Measurements from ENCODE around the gene EVL.

EVL gene

DNA sequence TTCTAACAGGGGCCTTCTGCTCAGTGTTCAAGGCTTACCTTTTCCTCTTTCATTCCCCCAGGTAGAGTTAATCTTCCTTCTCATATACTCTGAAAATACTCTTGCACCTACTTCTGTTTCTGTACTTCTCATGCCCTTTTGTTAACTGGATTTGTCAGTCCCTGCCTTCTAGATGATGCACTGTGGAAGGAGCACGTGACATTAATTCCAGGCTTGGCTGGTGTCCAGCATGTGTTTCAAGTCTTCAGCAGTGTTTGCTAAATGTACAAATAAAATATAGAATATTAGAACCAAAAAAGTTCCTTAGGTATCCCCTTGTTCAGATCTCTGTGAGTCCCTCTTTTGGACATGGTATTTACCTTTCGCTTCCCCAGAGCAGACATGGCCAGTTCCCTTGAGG, 27.9 kb upstream of the EVL start:
- no peak for TF ChIP-seq Cebpa-rat (IDR thresholded peaks at IDR 0.05)
- Histone ChIP-seq H3K9ac (no peak overlapping the region), H3K4me2 (no peak overlapping the region), H3K4me1 (peaks cover 17% of the 10 kb centered on the region), H3K36me3 (peaks cover 26% of the 10 kb centered on the region), H3K27me3 (no peaks in the 10 kb centered on the region), H3K27ac (no peak overlapping the region), H4K20me1 (peaks cover 95% of the 10 kb centered on the region), H3K4me3 (no peak overlapping the region), H3K9me3 (no peaks in the 10 kb centered on the region)

DNA sequence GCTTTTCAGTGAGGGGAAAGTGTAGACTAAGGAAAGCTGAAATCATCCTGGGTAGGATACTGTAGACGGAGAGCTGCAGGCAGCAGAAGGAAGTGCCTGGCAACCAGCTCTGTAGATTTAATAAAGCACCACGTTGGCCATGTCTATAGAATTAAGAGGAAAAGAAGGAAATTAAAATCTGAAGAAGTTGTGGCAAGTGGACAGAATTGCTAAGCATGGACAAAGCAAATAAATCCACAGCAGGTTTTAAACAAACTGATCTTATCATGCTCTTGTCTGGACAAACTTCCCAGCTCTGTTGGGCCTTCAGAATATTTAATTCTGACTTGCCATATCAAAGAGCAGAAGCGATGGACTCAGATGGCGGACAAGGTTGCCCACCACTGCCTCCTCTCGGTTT, 27.2 kb upstream of the EVL start:
- H3K4me2 ChIP-seq = no peak overlapping the region
- no peak overlapping the region for H3K27ac ChIP-seq
- H3K9ac ChIP-seq = no peak overlapping the region
- H3K4me1 ChIP-seq = peaks cover 10% of the 10 kb centered on the region
- no peak for TF ChIP-seq Cebpa-rat (IDR thresholded peaks at IDR 0.05)
- peaks cover 26% of the 10 kb centered on the region for H3K36me3 ChIP-seq
- no peaks in the 10 kb centered on the region for H3K27me3 ChIP-seq
- H3K9me3 ChIP-seq = no peaks in the 10 kb centered on the region
- no peak overlapping the region for H3K4me3 ChIP-seq
- H4K20me1 ChIP-seq = peaks cover 92% of the 10 kb centered on the region

DNA sequence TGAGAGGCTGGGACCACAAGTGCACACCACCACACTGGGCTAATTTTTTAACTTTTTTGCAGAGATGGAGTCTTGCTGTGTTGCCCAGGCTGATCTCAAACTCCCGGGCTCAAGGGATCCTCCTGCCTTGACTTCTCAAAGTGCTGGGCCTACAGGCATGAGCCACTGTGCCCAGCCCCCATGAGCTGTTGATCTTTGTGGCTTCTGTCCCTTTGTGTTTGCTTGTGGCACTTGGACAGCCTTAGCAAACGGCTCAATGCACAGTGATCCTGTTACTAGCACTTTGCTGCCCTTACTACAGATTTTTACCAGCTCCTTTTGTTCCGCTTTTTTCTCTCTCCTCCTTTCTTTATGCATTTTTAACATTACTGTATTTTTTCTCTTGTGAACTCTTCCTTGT, 25.3 kb upstream of the EVL start:
- Histone ChIP-seq H3K27me3 (no peaks in the 10 kb centered on the region), H3K9me3 (no peaks in the 10 kb centered on the region), H3K36me3 (peaks cover 30% of the 10 kb centered on the region), H3K9ac (no peak overlapping the region), H4K20me1 (peaks cover 87% of the 10 kb centered on the region), H3K27ac (no peak overlapping the region), H3K4me2 (no peak overlapping the region), H3K4me3 (no peak overlapping the region), H3K4me1 (0 out of 2 replicates have a peak, but pooled peaks cover 8% of the 10 kb centered on the region)
- TF ChIP-seq Cebpa-rat (IDR thresholded peaks at IDR 0.05) = no peak

- H4K20me1 ChIP-seq = peaks cover 83% of the 10 kb centered on the region
- H3K9me3 ChIP-seq = 0 out of 2 replicates have a peak, but pooled peaks cover 1% of the 10 kb centered on the region
- no peak overlapping the region for H3K4me3 ChIP-seq
- no peaks in the 10 kb centered on the region for H3K27me3 ChIP-seq
- peaks cover 24% of the 10 kb centered on the region for H3K36me3 ChIP-seq
- no peak overlapping the region for H3K9ac ChIP-seq
- no peak for TF ChIP-seq Cebpa-rat (IDR thresholded peaks at IDR 0.05)
- no peak overlapping the region for H3K27ac ChIP-seq
- 0 out of 2 replicates have a peak, but pooled peaks cover 8% of the 10 kb centered on the region for H3K4me1 ChIP-seq
- no peak overlapping the region for H3K4me2 ChIP-seq
Measured at GRCh38 chr14:100041271-100041670, 24.0 kb upstream of the EVL start.

DNA sequence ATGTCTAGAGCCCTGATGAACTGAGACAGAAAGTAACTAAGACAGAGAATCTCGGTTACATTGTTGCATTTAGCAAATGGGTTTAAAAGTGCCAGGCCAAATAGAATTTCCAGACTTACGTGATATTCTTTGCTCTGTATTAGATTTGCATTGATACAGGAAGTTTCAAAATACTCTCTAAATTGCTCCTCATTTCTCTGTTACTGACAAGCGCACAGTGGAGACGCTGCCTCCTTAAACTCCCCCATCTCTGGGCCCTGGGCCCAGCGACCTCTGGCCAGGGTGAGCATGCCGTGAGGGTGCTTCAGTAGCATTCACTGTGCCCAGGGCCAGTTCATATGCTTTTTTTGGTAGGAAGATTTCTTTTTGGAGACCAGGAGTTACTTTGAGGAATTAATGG, 22.9 kb upstream of the EVL start:
- H3K27ac ChIP-seq = no peak overlapping the region
- 0 out of 2 replicates have a peak, but pooled peaks cover 3% of the 10 kb centered on the region for H3K9me3 ChIP-seq
- H4K20me1 ChIP-seq = peaks cover 76% of the 10 kb centered on the region
- H3K27me3 ChIP-seq = no peaks in the 10 kb centered on the region
- no peak for TF ChIP-seq Cebpa-rat (IDR thresholded peaks at IDR 0.05)
- no peak overlapping the region for H3K4me3 ChIP-seq
- H3K36me3 ChIP-seq = peaks cover 15% of the 10 kb centered on the region
- no peak overlapping the region for H3K9ac ChIP-seq
- 0 out of 2 replicates have a peak, but pooled peaks cover 8% of the 10 kb centered on the region for H3K4me1 ChIP-seq
- H3K4me2 ChIP-seq = no peak overlapping the region

DNA sequence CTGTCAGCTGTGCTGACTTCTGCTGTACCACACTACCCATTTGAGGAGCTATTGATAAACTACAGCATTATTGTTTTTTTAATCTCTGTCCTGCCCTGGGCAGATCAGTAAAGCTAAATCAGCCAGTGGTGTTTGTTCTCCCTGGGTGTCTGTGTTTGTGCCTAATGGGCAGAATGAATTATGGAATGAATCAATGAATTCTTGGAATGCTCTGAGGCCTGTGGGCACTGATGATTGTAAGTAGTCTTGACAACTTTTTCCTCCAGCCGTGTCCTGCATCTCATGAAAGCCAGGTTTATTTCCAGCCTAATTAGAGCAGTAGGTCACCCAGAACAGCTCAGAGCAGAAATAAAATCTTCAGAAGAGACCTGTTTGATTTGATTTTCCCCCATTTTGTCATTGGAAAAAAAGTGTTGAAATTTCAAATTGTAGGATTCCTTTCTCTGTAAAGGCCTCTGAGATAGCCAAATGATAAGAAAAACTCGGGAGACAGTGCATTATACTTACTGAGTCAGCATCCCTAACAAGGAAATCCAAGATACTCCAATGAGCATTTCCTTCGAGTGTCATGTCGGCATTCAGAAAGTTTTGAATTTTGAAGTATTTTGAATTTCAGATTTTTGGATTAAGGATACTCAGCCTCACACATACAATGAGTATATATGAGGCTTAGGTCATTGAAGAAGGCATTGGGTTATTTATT, 19.4 kb upstream of the EVL start:
- Histone ChIP-seq H3K9me3 (0 out of 2 replicates have a peak, but pooled peaks cover 3% of the 10 kb centered on the region), H3K27me3 (no peaks in the 10 kb centered on the region), H3K4me2 (no peak overlapping the region), H3K9ac (no peak overlapping the region), H3K36me3 (0 out of 2 replicates have a peak, but pooled peaks cover 4% of the 10 kb centered on the region), H3K27ac (no peak overlapping the region), H3K4me3 (no peak overlapping the region), H3K4me1 (no peaks in the 10 kb centered on the region), H4K20me1 (peaks cover 72% of the 10 kb centered on the region)
- no peak for TF ChIP-seq Cebpa-rat (IDR thresholded peaks at IDR 0.05)

GRCh38 chr14:100047600-100047999, 17.6 kb upstream of the EVL start:
- Histone ChIP-seq H3K36me3 (0 out of 2 replicates have a peak, but pooled peaks cover 7% of the 10 kb centered on the region), H3K27ac (no peak overlapping the region), H3K27me3 (no peaks in the 10 kb centered on the region), H4K20me1 (peaks cover 73% of the 10 kb centered on the region), H3K9me3 (0 out of 2 replicates have a peak, but pooled peaks cover 3% of the 10 kb centered on the region), H3K9ac (no peak overlapping the region), H3K4me1 (no peaks in the 10 kb centered on the region), H3K4me2 (no peak overlapping the region), H3K4me3 (no peak overlapping the region)
- TF ChIP-seq Cebpa-rat (IDR thresholded peaks at IDR 0.05) = no peak

DNA sequence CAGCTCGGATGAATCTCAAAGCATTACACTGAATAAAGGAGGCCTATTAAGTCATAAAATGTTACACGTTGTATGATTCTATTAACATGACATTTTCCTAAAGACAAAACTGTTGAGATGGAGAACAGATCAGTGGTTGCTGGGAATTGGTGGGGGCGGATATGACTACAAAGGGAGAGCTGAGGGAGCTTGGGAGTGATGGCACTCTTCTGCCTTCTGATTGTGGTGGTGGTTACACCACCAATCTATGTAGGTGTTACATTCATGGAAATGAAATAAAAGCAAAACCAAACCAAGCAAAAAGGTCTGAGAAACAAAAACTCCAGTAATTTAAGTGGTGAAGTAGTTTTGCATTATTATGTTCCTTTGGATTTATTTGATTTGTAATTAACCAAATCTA, 16.4 kb upstream of the EVL start:
- Histone ChIP-seq H3K9ac (no peak overlapping the region), H3K4me2 (no peak overlapping the region), H4K20me1 (peaks cover 76% of the 10 kb centered on the region), H3K36me3 (0 out of 2 replicates have a peak, but pooled peaks cover 7% of the 10 kb centered on the region), H3K9me3 (0 out of 2 replicates have a peak, but pooled peaks cover 3% of the 10 kb centered on the region), H3K4me1 (no peaks in the 10 kb centered on the region), H3K27ac (no peak overlapping the region), H3K4me3 (no peak overlapping the region), H3K27me3 (no peaks in the 10 kb centered on the region)
- TF ChIP-seq Cebpa-rat (IDR thresholded peaks at IDR 0.05) = no peak

DNA sequence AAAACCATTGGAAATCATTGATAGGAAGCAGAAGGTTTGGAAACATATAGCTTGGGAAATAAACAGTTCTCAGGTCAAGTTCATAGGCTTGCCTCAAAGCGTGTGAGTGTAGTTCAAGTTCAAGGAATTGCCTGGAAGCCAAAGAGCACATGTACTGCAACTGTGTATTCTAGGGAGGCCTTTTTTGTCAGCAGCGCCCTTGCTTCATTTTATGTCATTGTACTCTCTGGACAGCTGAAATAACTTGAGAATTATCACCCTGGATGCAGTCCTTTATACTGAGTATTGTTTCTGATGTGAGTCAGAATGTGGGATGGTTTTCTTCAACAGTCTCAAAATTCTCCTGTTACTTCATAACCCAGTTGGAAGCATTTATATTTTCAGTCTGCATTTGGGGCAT, 16.0 kb upstream of the EVL start:
- no peak for TF ChIP-seq Cebpa-rat (IDR thresholded peaks at IDR 0.05)
- peaks cover 75% of the 10 kb centered on the region for H4K20me1 ChIP-seq
- no peak overlapping the region for H3K4me2 ChIP-seq
- H3K9me3 ChIP-seq = 0 out of 2 replicates have a peak, but pooled peaks cover 3% of the 10 kb centered on the region
- no peaks in the 10 kb centered on the region for H3K27me3 ChIP-seq
- H3K4me3 ChIP-seq = no peak overlapping the region
- H3K4me1 ChIP-seq = no peaks in the 10 kb centered on the region
- H3K36me3 ChIP-seq = 0 out of 2 replicates have a peak, but pooled peaks cover 5% of the 10 kb centered on the region
- no peak overlapping the region for H3K27ac ChIP-seq
- no peak overlapping the region for H3K9ac ChIP-seq

GRCh38 chr14:100051103-100051502, 14.1 kb upstream of the EVL start:
- no peak for TF ChIP-seq Cebpa-rat (IDR thresholded peaks at IDR 0.05)
- H3K4me2 ChIP-seq = no peak overlapping the region
- H4K20me1 ChIP-seq = peaks cover 77% of the 10 kb centered on the region
- no peak overlapping the region for H3K27ac ChIP-seq
- no peaks in the 10 kb centered on the region for H3K27me3 ChIP-seq
- H3K4me3 ChIP-seq = no peak overlapping the region
- no peak overlapping the region for H3K9ac ChIP-seq
- H3K4me1 ChIP-seq = peaks cover 6% of the 10 kb centered on the region; the same call in 1 of the 2 replicates
- H3K9me3 ChIP-seq = 0 out of 2 replicates have a peak, but pooled peaks cover 3% of the 10 kb centered on the region
- H3K36me3 ChIP-seq = 0 out of 2 replicates have a peak, but pooled peaks cover 5% of the 10 kb centered on the region

Measured in BLaER1 (cell line).